Activated CD4-positive, alpha-beta T cell treated with anti-CD3 and anti-CD28 coated beads, Interleukin-2, amount 50 U/mL, for 1 hour (primary cell): ENCODE measurements around the gene FAAP20.

Source experiments
- DNase-seq: peaks from one replicate; pipeline ENCODE4 v3.0.0-alpha.2; 2020

FAAP20 gene

DNA sequence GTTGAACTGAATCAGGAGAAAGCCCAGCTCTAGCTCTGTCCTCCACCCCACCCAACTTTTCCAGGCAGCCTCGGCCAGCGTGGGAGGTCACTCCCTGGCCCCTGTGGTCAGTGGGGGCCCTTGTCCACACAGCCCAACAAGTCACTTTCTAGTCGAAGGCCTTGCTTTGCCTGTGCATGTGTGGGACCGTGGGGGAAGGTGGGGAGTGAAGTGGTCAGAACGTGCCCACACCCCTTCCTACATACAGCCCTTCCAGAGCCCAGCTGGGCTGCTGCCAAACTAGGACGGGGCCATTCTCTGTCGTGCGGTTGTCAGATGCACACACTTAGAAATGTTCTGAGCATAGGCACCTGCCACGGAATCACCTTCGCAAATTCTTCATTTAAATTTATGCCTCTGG is 18.0 kb downstream of the FAAP20 start:
- no peak for DNase-seq

DNA sequence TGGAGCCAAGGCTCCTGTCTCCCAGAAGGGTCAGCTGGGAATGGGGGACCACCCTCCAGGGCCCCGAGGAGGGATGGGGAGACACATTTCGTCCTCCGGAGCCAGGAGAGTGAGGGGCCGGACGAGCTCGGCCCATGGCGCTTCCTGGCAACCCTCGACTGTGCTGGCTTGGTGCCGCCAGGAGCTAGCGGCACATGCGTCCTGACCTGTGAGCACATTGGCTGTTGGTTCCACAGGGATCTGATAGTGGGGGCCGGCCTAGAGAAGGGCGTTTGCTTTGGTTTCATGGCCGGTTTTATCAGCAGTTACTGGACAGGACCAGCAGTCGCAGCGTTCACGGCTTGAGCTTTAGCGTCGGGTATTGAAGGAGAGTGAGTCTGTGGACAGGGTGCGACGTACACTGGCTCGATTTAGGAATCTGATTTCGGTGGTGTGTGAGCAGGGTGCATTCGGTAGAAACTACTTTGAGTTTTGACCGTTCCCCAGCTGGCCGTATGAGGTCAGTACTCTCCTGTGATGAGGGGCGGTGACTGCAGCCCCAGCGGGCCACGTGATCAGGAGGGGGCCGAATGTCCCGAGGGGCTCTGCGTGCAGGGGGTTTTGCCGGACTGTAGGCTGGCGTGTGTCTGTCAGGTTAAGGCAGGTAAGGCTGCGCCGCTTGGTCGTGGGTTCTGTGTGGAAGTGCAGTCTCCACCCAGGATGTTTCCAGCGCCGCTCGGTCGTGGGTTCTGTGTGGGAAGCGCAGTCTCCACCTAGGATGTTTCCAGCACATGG is 18.7 kb downstream of the FAAP20 start:
- no peak for DNase-seq

DNA sequence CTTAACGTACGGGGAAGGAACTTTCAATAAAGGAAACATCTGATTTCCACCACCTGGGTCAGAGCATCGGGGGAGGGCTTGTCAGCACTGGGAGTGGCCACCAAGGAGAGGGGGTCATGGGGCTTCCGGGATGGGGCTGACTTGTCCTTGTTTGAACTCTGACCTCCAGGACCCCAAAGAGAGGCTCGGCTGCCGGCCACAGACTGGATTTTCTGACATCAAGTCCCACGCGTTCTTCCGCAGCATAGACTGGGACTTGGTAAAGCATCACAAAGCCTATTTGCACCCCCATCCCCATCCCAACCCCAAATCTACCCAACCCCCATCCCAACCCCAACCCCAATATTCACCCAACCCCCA is 19.5 kb downstream of the FAAP20 start:
- DNase-seq, result no peak

DNA sequence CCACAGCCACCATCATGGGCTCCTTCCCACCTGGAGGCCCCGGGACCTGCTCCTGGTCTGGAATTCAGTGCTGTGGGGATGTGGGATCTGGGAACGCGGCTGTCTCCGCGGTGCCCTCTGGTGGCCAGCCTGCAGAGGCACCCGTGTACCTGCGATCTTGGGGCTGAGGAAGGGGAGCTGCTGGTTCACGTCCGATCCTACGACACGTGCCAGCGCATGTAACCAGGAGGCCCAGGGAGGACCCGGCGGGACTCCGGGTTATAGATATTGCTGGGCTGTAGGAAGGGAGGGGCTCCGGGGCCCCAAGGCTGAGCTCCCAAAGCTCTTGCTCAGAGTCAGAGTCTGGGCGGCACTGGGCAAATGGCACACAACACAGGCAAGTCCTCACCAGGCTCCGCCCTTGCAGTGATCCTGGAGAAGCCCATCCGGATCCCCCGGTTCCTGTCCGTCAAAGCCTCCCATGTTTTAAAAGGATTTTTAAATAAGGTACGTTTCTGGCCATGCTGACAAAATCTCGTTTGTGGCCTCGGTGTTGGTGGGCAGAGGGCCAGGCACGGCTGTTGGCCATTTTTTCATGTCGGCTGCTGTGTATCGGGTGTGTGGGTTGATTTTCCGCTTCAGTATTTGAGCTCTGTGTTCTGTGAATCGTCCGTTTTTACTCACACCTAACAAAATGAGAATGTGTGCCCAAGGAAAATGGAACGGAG is 20.1 kb downstream of the FAAP20 start:
- DNase-seq, result peak; percentile 29

DNA sequence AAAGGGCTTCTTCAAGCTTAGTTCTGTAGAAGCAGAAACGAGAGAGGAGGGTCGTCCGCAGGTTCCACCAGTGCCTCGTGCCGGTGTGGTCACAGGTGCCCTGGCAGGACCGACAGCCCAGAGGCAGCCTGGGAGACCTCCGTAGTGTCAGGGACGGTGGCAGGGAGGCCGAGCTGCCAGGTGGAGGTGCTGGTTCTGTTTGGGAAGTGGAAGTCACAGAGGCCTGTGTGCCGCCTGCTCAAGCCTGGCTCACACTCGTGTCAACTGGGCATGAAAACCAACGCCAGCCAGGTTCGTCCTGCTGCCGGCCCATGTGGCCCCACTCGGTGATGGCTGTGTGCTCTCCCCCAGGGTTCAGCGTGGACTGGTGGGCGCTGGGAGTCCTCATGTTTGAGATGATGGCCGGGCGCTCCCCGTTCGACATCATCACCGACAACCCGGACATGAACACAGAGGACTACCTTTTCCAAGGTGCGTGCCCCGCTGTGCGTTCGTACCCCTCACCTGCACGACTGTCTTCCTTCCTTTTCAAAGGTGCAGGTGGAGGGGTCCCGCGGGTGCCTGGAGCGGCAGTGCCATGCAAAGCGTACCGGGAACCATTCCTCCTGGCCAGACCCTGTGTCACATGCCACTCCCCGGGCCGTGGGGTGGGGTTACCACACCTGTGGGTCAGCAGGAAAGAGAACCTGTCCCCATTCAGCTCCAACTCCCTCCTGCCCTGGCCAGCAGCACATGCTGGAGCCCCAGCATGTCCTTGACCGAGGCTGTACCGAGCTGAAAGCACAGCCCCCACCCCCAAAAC is 20.8 kb downstream of the FAAP20 start:
- no peak for DNase-seq

DNA sequence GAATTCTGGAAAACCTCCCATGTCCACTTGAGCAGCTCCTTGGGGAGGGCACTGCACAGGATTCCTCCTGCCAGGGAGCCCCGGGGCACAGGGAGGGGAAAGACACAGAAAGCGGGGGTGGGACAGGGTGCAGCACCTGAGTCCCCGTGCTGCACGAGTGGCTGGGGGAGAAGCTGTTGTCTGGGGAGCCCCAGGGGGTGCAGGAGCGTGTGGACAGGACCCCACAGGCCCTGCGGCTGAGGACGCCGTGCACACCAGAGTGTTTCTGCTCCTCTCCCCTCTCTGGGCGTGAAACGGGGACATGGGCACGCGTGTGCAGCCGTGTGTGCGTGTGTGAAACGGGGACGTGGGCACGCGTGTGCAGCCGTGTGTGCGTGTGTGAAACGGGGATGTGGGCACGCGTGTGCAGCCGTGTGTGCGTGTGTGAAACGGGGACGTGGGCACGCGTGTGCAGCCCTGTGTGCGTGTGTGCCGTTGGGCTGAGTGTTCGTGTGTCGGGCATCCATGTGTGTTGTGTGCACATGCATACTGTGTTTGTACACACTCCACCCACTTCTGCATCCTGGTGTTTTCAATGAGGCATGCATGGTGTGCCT is 21.9 kb downstream of the FAAP20 start:
- no peak for DNase-seq

DNA sequence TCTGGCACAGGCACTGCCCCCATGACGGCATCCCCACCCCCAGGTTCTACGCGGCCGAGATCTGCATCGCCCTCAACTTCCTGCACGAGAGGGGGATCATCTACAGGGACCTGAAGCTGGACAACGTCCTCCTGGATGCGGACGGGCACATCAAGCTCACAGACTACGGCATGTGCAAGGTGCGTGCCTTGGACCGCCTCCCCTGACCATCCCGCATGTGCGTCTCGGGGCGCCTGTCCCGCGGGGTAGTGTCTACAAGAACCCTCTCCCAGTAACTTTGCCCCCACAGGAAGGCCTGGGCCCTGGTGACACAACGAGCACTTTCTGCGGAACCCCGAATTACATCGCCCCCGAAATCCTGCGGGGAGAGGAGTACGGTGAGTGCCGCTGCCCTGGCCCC is 22.6 kb downstream of the FAAP20 start:
- no peak for DNase-seq

DNA sequence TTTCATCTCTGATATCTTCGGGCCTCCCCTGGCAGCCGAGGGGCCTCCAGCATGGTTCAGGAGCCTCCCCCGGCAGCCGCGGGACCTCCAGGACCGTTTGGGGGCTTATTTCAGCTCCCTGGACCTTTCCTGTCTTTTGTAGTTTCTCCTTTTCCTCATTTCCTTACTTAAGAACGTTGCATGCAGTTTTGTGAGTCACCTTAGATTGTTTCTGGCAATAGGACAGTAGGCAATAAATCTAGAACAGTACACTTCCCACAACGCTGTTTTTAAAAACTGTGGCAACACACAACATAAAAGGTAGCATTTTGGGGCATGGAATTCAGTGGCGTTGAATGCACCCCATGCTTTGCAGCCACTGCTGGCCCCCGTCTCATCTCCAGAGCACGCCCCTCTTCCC is 24.4 kb downstream of the FAAP20 start:
- DNase-seq, result no peak

DNA sequence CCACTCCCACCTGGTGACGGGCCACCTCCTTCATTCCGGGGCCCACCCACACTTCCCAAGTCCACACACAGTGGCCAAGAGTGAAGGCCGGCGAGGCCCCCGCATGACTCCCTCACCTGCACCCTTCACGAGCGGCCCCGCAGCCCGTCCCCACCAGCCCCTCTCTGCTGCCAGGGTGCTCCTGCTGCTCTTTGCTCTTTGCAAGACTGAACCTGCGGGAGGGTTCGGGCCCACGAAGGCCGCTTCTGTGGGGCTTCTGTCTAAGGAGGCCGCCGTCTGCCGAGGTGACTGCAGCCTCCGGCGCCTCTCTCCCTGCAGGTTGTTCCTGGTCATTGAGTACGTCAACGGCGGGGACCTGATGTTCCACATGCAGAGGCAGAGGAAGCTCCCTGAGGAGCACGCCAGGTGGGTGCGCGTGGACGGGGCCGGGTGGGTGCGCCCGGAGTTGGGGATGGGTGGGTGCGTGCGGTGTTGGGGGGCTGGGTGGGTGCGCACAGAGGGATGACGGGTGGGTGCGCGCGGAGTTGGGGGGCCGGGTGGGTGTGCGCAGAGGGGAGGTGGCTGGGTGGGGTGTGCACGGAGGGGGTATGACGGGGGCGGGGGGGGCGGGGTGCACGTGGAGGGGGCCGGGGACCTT is 25.3 kb downstream of the FAAP20 start:
- DNase-seq, result no peak

DNA sequence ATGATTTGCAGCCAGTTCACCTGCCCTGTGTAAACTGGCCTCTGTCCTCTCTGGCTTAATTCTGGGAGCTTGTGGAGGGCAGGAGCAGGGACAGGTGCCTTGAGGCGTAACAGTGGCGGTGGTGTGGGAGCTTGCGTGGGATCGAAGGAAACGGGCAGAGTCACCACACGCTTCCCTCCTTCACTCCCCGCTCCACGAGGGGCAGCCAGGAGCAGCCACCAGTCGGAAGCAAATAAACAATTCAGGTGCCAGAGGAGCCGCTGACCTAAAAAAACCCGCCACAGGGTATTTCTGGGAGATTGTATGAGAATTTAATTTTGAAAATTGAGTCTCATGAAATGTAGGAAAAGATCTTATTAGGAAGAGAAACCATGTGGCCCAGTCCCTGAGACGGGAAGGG is 26.0 kb downstream of the FAAP20 start:
- DNase-seq, result no peak

DNA sequence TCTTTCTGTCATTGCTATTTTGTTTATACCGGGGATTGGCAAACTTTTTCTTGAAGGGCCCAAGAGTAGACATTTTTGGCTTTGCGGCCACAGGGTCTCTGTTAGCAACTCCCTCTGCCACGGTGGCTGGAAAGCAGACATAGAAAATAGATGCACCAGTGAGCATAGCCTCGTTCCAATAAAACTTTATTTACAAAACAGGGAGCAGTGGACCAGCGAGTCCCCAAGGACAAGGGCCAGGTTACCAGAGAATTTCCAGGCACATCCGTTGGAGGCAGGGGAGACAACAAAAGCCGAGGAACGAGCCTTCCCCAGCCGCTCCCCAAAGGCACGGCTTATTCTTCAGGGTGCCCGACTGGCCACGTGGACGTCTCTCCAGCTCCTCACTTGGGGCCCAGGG is 26.5 kb downstream of the FAAP20 start:
- no peak for DNase-seq

DNA sequence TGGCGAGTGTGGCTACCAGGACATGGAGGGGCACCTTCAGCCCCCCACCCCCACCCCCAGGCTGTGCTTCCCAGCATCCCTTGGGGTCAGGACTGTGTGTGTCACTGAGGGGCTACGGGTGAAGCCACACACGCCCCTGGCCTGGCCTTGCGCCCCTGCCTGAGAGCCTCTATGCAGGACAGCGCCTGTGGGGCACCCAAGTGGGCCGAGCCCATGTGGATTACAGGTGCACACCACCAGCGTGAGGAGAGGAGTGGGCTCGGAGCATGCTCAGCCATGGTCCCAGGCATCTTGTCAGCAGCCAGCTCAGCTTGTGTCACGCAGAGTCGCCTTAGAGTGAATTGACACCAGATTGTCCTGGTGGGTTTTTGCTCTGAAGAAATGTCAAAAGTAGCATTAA is 27.9 kb downstream of the FAAP20 start:
- no peak for DNase-seq

DNA sequence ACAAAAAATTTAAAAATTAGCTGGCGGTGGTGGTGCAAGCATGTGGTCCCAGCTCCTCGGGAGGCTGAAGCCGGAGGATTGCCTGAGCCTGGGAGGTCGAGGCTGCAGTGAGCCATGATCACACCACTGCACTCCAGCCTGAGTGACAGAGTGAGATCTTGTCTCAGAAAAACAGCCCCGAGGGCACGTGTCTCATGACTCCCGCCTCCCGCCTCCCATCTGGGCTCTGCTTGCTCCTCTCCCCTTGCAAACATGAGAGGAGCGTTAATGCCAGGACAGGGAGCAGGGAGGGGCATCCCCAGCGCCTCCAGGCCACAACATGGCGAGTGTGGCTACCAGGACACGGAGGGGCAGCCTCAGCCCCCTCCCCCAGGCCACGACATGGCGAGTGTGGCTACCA is 28.3 kb downstream of the FAAP20 start:
- no peak for DNase-seq

DNA sequence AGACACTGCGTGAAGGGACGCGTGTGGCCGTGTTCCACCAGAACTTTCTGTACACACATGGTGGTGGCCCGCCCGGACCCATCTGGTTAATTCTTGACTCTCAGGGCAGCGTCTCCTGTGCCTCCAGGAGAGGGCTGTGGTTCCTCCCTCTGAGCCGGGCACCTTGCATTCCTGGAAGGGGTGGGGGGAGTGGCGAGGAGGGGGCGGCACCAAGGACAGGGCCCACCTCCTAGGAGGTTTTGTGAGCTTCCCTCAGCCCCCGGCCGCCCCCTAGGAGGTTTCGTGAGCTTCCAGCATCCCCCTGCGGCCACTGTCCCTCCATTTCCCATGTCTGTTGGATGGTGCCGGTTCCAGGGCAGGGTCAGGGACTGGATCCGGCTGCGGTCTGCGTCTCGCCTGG is 28.9 kb downstream of the FAAP20 start:
- no peak for DNase-seq

DNA sequence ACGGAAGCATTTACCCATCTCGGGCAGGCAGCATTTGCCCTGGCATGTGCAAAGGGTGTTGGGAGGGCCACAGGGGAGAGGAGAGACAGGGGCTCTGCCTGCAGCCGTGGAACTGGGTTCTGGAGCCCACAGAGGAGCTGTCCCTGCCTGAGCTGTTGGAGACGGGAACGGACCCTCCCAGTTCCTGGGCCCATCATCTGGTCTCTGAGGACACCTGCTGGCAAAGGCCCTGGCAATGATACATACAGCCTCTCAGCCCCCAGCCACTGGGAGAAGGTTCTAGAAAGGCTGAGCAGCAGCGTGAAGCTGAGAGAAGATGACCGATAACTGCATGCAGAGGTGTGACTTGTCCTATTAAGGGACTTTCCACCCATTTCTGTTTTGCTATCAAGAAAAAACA is 31.4 kb downstream of the FAAP20 start:
- no peak for DNase-seq

DNA sequence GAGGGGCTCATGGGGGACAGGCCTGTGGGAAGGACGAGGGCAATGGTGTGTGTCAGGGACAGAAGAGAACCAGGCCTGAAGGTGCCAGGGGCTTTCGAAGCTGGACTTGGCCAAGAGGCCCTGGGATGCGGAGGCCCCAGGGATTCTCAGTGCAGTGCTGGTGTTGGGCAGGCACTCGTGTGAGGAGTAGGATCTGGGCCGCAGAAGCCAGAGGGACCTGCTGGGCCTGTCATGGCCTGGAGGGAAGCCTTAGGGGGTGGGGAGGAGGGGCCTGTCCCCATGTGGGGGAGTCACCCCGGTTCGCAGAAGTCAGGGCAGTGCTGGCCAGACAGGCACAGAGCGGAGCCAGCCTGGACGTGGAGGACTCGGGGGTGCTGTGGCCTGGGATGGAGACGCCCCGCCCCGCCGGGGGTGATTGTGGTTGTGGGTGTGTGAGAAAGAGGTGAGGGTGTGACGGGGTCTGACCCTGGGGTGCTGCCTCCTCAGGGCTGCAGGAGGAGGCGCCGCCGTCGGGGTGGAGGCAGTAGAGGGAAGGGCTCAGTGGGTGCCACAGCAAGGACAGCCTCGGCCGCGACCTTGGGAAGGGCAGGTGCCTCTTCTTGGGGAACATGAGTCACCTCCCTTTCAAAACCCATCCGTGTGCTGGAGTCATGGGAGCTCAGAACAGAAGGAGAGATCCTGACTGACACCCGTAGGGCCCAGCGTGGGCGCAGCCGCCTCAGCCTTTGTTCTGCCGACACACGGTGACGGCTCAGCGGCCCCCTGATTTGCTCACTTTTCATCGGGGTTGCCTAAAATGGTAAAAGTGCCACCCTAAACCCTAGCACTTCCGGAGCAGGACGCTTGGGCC is 33.9 kb downstream of the FAAP20 start:
- DNase-seq, result no peak

DNA sequence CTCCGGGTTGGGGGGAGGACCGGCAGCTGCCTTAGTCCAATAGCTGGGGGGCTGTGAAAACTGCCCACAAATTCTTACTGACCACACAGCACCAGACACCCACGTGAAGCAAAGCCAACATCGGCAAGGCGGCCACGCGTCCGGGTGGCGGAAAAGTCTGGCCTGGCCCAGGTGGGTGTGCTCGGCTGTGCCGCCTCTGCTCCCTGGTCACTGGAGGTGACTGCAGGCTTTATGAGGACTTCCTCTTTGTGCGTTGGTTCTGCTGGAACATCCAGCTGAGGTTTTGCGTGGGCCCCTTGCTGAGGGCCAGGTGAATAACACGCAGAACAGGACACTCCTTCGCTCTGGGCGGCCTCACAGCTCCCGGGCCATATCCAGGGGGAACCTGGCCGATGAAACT is 35.4 kb downstream of the FAAP20 start:
- no peak for DNase-seq

DNA sequence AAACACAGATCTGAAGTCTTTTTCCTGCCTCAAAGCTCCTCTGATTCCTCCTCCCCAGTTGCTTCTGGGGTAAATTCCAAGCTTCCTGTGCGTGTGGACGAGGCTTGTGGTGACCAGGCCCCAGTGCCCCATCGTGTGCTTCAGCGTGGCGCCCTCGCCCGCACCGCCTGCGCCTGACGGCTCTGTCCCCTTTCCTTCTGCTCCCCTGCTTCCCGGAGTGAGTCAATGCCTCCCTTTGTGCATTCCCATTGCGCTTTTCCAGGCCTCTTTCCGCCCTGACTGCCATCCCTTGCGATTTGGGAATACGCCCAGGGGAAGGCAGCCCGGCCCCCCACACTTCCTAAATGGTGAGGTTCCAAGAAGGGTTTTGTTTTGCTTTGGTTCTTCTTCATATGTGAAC is 36.3 kb downstream of the FAAP20 start:
- DNase-seq, result no peak

DNA sequence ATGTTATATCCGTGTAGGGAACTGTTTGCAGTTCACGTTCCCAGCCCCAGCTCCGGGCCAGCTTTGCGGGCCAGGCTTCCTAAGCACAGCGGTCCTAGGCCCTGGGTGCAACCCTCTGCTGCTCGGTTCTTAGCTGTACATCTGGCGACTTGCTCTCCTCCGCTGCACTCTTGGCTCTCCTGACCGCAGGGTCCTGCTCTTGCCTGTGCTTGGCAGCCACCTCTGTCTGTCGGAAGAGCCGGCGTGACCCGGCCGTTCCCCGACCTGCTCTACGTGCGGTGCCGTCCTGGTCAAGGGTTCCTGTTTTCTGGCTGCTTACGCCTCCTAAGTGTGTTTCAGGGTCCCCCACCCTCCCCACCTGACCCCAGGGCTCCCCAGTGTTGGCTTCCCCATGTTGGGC is 36.7 kb downstream of the FAAP20 start:
- DNase-seq, result no peak

DNA sequence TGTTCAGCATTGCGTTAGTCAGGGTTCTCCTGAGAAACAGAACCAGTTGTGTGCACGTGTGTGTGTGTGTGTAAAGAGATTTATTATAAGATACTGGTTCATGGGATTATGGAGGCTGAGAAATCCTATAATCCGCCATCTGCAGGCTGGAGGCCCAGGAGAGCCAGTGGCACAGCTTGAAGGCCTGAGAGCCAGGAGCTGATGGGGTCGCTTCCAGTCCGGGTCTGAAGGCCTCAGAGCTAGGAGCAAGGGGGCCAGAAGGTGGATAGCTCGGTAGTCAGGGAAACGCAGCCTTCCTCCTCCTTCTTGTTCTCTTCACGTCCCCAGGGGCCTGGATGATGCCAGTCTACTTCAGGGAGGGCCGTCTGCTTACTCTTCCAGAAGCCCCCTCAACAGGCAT is 37.7 kb downstream of the FAAP20 start:
- DNase-seq, result no peak

DNA sequence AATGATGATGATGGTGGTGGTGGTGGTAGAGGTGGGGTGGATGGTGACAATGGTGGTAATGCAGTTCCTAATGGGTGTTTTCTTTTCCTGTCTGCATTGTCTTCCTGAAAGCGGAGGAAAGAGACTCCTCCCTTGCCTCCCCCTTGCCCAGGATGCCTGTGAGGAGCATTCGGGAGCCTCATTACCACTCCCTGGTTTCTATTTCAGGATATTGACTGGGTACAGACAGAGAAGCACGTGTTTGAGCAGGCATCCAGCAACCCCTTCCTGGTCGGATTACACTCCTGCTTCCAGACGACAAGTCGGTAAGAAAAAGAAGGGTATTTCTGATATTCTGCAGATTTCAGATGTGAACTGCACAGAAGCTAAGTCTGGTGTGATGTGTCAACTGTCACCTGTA is 38.8 kb downstream of the FAAP20 start:
- DNase-seq, result no peak

DNA sequence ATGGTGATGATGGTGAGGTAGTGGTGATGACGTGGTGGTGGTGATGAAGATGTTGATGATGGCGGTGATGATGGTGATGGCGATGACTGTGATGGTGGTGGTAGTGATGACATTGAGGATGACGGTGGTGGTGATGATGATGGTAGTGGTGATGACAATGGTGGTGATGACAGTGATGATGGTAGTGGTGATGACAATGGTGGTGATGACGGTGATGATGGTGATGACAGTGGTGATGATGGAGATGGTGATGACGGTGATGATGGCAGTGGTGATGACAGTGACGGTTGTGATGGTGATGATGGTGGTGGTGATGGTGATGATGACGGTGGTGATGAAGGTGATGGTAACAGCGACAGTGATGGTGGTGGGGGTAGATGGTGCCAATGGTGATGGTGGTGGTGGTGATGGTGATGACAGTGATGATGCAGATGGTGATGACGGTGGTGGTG is 39.4 kb downstream of the FAAP20 start:
- DNase-seq, result no peak
